Lower leg skin (tissue), 4 donors: ENCODE measurements around the gene ESYT2. TPM values are rescaled to one million over a fixed set of nuclear protein-coding genes. Genes with fewer than 3 reads are reported as not detected.

ENCODE experiments used
- DNase-seq, 2 donors: peaks; one replicate each; pipeline ENCODE4 v3.0.0-alpha.2; 2019; ENCODE audit warnings: low spot score in 2 of 2
- H3K4me3 ChIP-seq: fragments of 200-600 bp; sonication (generic); 2 replicates; pipeline ENCODE4 v1.5.1; 2017; ENCODE audit warnings: mild to moderate bottlenecking, low read depth; ENCODE audit not compliant: poor library complexity, severe bottlenecking
- CTCF ChIP-seq, 3 donors: fragments of 450-650 bp; IDR thresholded peaks; one replicate each; pipeline ENCODE4 v1.5.1; 2016; ENCODE audit warnings: antibody characterized with exemption in 3 of 3, mild to moderate bottlenecking in 3 of 3, moderate library complexity in 2 of 3
- POLR2A ChIP-seq, 2 donors: fragments of 450-650 bp; IDR thresholded peaks; one replicate each; pipeline ENCODE4 v1.6.1; 2016 to 2017; ENCODE audit warnings: antibody characterized with exemption in 2 of 2, mild to moderate bottlenecking in 1 of 2, moderate library complexity in 1 of 2
- WGBS, 2 donors: methylation state at CpG; one replicate each; pipeline ENCODE4 v1.1.5; 2018; 5-methylcytosine and 5-hydroxymethylcytosine counted together
- intact Hi-C: fragments of 100-400 bp; cut with DNase I; formaldehyde crosslinking; loops from one replicate; pipeline ENCODE4 v1.15.0; 2023; ENCODE audit warnings: low total_unique reads
- total RNA-seq, 4 donors: library from RNA; depleted of rRNA; stranded (reverse); fragments of >200 nt; gene quantifications; one replicate each; pipeline ENCODE4 v1.1.0, GENCODE V29; 2016

Gene ESYT2
- total RNA-seq, 4 donors from 2014 or later = 75.5 to 101 (median 78.0) TPM

- intact Hi-C loops = no loop called here
- no peak overlapping the region for H3K4me3 ChIP-seq
- 76 to 87% methylated on average over 1 of the region's 1 CpG for WGBS, 2 donors
- TF ChIP-seq POLR2A (IDR thresholded peaks at IDR 0.05) = no peak
- no peak for TF ChIP-seq CTCF (IDR thresholded peaks at IDR 0.05)
- no peak for DNase-seq
Observed at GRCh38 chr7:158716802-158717201, 112.5 kb downstream of the ESYT2 start.

GRCh38 chr7:158710651-158711102, 118.6 kb downstream of the ESYT2 start:
- no peak overlapping the region for H3K4me3 ChIP-seq
- intact Hi-C loops = no loop called here

GRCh38 chr7:158707610-158708009, 121.7 kb downstream of the ESYT2 start:
- no peak for TF ChIP-seq POLR2A (IDR thresholded peaks at IDR 0.05)
- TF ChIP-seq CTCF (IDR thresholded peaks at IDR 0.05) = no peak
- intact Hi-C loops = loop anchor here (10.0 kb wide), 1 partner anchor 137 kb away; no protein-coding TSS in a partner anchor
- WGBS, 2 donors = 45 to 57% methylated on average over 4 of the region's 4 CpGs
- no peak for DNase-seq
- H3K4me3 ChIP-seq = no peak overlapping the region

More at GRCh38 chr7:158710651-158711102, 118.6 kb downstream of the ESYT2 start:
- WGBS, 2 donors = 72 to 87% methylated on average over 7 of the region's 7 CpGs
- TF ChIP-seq POLR2A (IDR thresholded peaks at IDR 0.05) = no peak
- TF ChIP-seq CTCF (IDR thresholded peaks at IDR 0.05) = no peak
- DNase-seq = no peak

GRCh38 chr7:158706710-158707590, 122.4 kb downstream of the ESYT2 start:
- no peak overlapping the region for H3K4me3 ChIP-seq
- WGBS, 2 donors = 91 to 98% methylated on average over 25 to 29 of the region's 29 CpGs
- intact Hi-C loops = loop anchor here (10.0 kb wide), 1 partner anchor 138 kb away; no protein-coding TSS in a partner anchor
- no peak for TF ChIP-seq CTCF (IDR thresholded peaks at IDR 0.05)
- TF ChIP-seq POLR2A (IDR thresholded peaks at IDR 0.05) = no peak
- no peak for DNase-seq

GRCh38 chr7:158706273-158706704, 123.0 kb downstream of the ESYT2 start:
- TF ChIP-seq POLR2A (IDR thresholded peaks at IDR 0.05) (no peak), CTCF (IDR thresholded peaks at IDR 0.05) (no peak)
- intact Hi-C loops = loop anchor here (10.0 kb wide), 1 partner anchor 139 kb away; no protein-coding TSS in a partner anchor
- WGBS, 2 donors = 66 to 83% methylated on average over 5 of the region's 5 CpGs
- H3K4me3 ChIP-seq = no peak overlapping the region
- no peak for DNase-seq
